ENCODE data around the gene ZNF568. TPM values are rescaled to one million over a fixed set of nuclear protein-coding genes. Genes with fewer than 3 reads are reported as not detected.
A peak's percentile ranks its signal among the peaks of the same experiment; 100 is the strongest.

ZNF568 gene
- 1 to 10 TPM; 6.2 to 6.8 TPM for total RNA-seq

DNA sequence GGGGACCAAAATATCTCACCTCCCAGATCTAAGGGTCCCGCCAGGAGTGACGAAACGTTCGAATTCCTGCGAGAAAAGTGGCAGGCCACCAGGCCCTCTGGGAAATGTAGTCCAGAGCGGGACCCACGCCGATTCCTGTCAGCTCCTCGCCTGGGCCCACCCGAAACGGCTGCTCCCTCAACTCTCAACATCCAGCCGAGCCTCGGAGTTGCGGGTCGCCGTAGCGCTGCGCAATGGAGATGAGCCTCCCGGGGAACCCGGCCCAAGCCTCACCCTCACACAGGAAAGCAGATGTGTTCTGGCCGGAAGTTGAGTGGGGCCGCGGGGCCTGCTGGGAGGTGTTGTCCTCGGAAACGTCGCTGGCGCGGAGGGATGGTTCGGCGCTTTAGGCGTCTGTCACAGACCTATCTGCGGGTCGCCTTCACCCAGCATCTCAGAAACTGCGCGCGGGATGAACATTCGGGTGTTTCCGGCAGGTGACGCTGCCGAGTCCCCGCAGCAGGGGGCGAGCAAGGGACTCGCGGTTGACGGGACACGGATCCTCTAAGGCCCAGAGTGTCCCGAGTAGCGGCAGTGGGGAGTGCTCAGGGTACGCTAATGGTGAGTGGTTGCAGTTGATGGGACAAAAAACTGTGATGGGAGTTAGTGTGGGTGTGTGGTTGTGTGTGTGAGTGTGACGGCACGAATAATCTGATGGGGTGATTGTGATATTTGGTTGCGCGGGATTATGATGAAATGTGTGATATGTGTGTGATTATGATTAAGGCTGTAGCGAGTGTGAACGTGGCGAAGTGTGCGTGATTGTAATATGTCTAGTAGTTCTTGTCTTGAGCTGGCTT lies at the start of gene ZNF568, which contains the start of gene ZNF829:
Gene ZNF568, plus strand, starts transcription at position 341 of the 839 bp plus-strand sequence. CDS start 6,439 bp downstream, outside the sequence.
Gene ZNF829, minus strand, starts transcription at position 300 of the 839 bp plus-strand sequence. CDS start 1,124 bp downstream, outside the sequence.
- TF ChIP-seq, protein P1, sequence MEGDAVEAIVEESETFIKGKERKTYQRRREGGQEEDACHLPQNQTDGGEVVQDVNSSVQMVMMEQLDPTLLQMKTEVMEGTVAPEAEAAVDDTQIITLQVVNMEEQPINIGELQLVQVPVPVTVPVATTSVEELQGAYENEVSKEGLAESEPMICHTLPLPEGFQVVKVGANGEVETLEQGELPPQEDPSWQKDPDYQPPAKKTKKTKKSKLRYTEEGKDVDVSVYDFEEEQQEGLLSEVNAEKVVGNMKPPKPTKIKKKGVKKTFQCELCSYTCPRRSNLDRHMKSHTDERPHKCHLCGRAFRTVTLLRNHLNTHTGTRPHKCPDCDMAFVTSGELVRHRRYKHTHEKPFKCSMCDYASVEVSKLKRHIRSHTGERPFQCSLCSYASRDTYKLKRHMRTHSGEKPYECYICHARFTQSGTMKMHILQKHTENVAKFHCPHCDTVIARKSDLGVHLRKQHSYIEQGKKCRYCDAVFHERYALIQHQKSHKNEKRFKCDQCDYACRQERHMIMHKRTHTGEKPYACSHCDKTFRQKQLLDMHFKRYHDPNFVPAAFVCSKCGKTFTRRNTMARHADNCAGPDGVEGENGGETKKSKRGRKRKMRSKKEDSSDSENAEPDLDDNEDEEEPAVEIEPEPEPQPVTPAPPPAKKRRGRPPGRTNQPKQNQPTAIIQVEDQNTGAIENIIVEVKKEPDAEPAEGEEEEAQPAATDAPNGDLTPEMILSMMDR (IDR thresholded peaks at IDR 0.05): peak; percentile 14 to 75
- Histone ChIP-seq H3K36me3 (peaks cover 24% of the 10 kb centered on the region), H3K27ac (peak within 1 kb of the TSS; percentile 93 to 98), H3K27me3 (no peaks in the 10 kb centered on the region), H3K4me1 (peaks cover 0 to 14% of the 10 kb centered on the region in 2 donors), H3K9me3 (peaks cover 0 to 20% of the 10 kb centered on the region in 2 donors), H3K4me3 (peak within 1 kb of the TSS; percentile 78 to 87)
- peak; percentile 90 for DNase-seq (ENCODE audit: low spot score)

DNA sequence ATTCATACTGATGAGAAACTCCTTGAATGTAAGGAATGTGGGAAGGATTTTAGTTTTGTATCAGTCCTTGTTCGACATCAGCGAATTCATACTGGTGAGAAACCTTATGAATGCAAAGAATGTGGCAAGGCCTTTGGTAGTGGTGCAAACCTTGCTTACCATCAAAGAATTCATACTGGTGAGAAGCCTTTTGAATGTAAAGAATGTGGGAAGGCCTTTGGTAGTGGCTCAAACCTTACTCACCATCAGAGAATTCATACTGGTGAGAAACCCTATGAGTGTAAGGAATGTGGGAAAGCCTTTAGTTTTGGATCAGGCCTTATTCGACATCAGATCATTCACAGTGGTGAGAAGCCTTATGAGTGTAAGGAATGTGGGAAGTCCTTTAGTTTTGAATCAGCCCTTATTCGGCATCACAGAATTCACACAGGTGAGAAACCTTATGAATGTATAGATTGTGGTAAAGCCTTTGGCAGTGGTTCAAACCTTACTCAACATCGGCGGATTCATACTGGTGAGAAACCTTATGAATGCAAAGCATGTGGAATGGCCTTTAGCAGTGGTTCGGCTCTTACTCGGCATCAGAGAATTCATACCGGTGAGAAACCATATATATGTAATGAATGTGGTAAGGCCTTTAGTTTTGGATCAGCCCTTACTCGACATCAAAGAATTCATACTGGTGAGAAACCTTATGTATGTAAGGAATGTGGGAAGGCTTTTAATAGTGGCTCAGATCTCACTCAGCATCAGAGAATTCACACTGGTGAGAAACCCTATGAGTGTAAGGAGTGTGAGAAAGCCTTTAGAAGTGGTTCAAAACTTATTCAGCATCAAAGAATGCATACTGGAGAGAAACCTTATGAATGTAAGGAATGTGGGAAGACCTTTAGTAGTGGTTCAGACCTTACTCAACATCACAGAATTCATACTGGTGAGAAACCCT lies 38.9 kb upstream of the ZNF568 start:
- H3K4me3 ChIP-seq: no peak overlapping the region
- TF ChIP-seq, protein P1 (IDR thresholded peaks at IDR 0.05): no peak
- H3K27ac ChIP-seq: no peak overlapping the region
- H3K36me3 ChIP-seq: peaks cover 61% of the 10 kb centered on the region
- H3K9me3 ChIP-seq: peaks cover 72 to 100% of the 10 kb centered on the region in 2 donors
- no peak for DNase-seq (ENCODE audit: low spot score)
- no peaks in the 10 kb centered on the region for H3K27me3 ChIP-seq
- no peaks in the 10 kb centered on the region for H3K4me1 ChIP-seq

DNA sequence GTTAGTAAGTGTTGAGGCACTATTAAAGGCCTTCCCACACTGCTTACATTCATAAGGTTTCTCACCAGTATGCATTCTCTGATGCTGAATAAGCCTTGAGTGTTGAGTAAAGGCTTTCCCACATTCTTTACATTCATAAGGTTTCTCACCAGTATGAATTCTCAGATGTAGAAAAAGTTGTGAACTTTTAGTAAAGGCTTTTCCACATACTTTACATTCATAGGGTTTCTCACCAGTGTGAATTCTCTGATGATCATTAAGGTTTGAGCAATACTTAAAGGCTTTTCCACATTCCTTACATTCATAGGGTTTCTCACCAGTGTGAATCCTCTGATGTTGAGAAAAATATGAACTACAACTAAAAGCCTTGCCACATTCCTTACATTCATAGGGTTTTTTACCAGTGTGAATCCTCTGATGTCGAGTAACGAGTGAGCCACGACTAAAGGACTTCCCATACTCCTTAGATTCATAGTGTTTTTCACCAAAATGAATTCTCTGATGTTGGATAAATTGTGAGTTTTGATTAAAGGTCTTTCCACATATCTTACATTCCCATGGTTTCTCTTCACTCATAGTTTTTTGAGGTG lies 24.3 kb upstream of the ZNF568 start:
- no peak overlapping the region for H3K4me3 ChIP-seq

DNA sequence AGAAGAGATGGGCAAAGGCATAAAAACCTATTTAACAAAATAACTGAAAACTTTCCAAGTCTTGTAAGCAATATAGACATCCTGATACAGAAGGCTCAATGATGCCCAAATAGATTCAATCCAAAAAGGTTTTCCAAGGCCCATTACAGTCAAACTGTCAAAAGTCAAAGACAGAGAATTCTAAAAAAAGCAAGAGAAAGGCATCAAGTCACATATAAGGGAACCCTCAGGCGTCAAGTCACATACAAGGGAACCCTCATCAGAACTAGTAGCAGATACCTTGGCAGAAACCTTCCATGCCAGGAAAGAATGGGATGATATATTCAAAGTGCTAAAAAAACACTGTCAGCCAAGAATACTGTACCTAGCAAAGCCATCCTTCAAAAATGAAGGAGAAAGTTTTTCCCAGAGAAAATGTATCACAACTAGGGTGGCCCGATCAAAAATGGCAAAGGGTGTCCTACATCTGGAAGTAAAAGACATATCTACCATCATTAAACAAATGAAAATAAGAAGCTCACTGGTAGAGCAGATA lies 21.2 kb upstream of the ZNF568 start:
- TF ChIP-seq, protein P1 (IDR thresholded peaks at IDR 0.05): no peak
- no peaks in the 10 kb centered on the region for H3K4me1 ChIP-seq
- H3K36me3 ChIP-seq: peaks cover 84% of the 10 kb centered on the region
- no peak overlapping the region for H3K4me3 ChIP-seq
- no peak for DNase-seq (ENCODE audit: low spot score)
- no peak overlapping the region for H3K27ac ChIP-seq
- H3K9me3 ChIP-seq: peaks cover 74 to 99% of the 10 kb centered on the region in 2 donors
- no peaks in the 10 kb centered on the region for H3K27me3 ChIP-seq

More for the DNA sequence above, 24.3 kb upstream of the ZNF568 start:
- Histone ChIP-seq H3K36me3 (peaks cover 82% of the 10 kb centered on the region), H3K4me1 (no peaks in the 10 kb centered on the region), H3K27me3 (no peaks in the 10 kb centered on the region), H3K9me3 (peaks cover 81 to 100% of the 10 kb centered on the region in 2 donors), H3K27ac (no peak overlapping the region)
- TF ChIP-seq, protein P1 (IDR thresholded peaks at IDR 0.05): no peak
- DNase-seq (ENCODE audit: low spot score): no peak

DNA sequence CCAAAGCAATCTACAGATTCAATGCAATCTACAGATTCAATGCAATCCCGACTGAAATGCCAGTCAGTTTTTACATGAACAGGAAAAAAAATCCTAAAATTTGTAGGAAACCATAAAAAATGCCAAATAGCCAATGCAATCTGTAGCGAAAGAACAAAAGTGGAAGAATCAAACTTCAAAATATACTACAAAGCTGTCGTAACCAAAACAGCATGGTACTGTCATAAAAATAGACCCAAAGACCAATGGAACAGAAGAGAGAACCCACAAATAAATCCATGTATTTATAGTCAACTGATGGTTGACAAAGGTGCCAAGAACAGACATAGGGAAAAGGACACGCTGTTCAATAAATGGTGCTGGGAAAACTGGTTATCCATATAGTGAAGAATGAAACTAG lies 17.7 kb upstream of the ZNF568 start:
- Histone ChIP-seq H3K36me3 (peaks cover 82% of the 10 kb centered on the region), H3K4me1 (no peaks in the 10 kb centered on the region), H3K4me3 (no peak overlapping the region), H3K9me3 (peaks cover 46 to 99% of the 10 kb centered on the region in 2 donors), H3K27ac (no peak overlapping the region), H3K27me3 (no peaks in the 10 kb centered on the region)
- DNase-seq (ENCODE audit: low spot score): no peak
- TF ChIP-seq, protein P1 (IDR thresholded peaks at IDR 0.05): no peak
